GM12892 (cell line): Measurements from ENCODE around the gene FUNDC2.

Experiments used
- POLR2A ChIP-seq: IDR thresholded peaks from 2 replicates; pipeline ENCODE4 v1.6.1; 2011; ENCODE audit warnings: low read depth, low read length, control low read depth
- POLR2AphosphoS5 ChIP-seq: IDR thresholded peaks from 2 replicates; pipeline ENCODE4 v1.6.1; 2011; ENCODE audit warnings: low read depth, low read length, control low read depth
- TAF1 ChIP-seq: IDR thresholded peaks from 2 replicates; pipeline ENCODE4 v1.6.1; 2011; ENCODE audit warnings: low read depth, mild to moderate bottlenecking, control low read depth, low read length, borderline replicate concordance

DNA sequence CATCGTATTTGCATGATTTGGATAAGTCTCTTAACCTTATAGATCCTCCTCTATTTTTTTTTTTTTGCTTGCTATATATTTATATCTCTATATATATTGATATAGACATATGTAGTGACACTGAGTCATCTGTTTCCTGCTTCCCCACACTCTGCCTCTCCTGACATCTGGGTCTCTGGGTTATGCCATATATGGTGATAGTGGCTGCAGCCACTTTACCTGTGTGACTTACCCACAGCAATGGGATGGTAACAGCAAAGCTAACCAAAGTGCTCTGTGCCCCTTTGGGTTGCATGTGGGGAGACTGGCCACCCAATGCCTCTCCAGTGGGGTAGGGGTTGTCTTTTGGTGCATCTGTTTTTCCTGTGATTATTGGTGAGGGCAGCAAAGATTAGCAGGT is 29.8 kb downstream of the FUNDC2 start:
- TF ChIP-seq POLR2A: no peak
- TF ChIP-seq POLR2AphosphoS5: no peak
- no peak for TF ChIP-seq TAF1
